Measurements from ENCODE around the gene ADAMTS12. TPM values are rescaled to one million over a fixed set of nuclear protein-coding genes. Genes with fewer than 3 reads are reported as not detected.

The ADAMTS12 gene
- total RNA-seq, 1 donor from 2014 or later = 0.54 TPM

- peaks cover 5% of the 10 kb centered on the region for H3K36me3 Mint-ChIP-seq (ENCODE audit: unreplicated experiment)
- H3K4me1 Mint-ChIP-seq (ENCODE audit: low read depth, unreplicated experiment) = no peaks in the 10 kb centered on the region
- H3K4me3 Mint-ChIP-seq (ENCODE audit: unreplicated experiment) = no peak overlapping the region
- H3K27me3 Mint-ChIP-seq (ENCODE audit: unreplicated experiment) = no peaks in the 10 kb centered on the region
- no peak overlapping the region for H3K27ac Mint-ChIP-seq (ENCODE audit: unreplicated experiment)
- TF ChIP-seq CTCF (IDR thresholded peaks at IDR 0.05; ENCODE audit: partially characterized antibody, unreplicated experiment) = no peak
- H3K9me3 Mint-ChIP-seq (ENCODE audit: unreplicated experiment) = no peaks in the 10 kb centered on the region
- no peak for DNase-seq
Measured at GRCh38 chr5:33639474-33639873, 252.3 kb downstream of the ADAMTS12 start.

GRCh38 chr5:33637011-33637410 is 254.8 kb downstream of the ADAMTS12 start:
- Mint-ChIP-seq H3K27ac (ENCODE audit: unreplicated experiment) (no peak overlapping the region), H3K9me3 (ENCODE audit: unreplicated experiment) (no peaks in the 10 kb centered on the region), H3K36me3 (ENCODE audit: unreplicated experiment) (no peaks in the 10 kb centered on the region), H3K4me3 (ENCODE audit: unreplicated experiment) (no peak overlapping the region), H3K27me3 (ENCODE audit: unreplicated experiment) (no peaks in the 10 kb centered on the region), H3K4me1 (ENCODE audit: low read depth, unreplicated experiment) (no peaks in the 10 kb centered on the region)
- TF ChIP-seq CTCF (IDR thresholded peaks at IDR 0.05; ENCODE audit: partially characterized antibody, unreplicated experiment) = no peak
- no peak for DNase-seq

GRCh38 chr5:33635582-33635981 is 256.2 kb downstream of the ADAMTS12 start:
- no peaks in the 10 kb centered on the region for H3K4me1 Mint-ChIP-seq (ENCODE audit: low read depth, unreplicated experiment)
- H3K4me3 Mint-ChIP-seq (ENCODE audit: unreplicated experiment) = no peak overlapping the region
- TF ChIP-seq CTCF (IDR thresholded peaks at IDR 0.05; ENCODE audit: partially characterized antibody, unreplicated experiment) = no peak
- no peaks in the 10 kb centered on the region for H3K36me3 Mint-ChIP-seq (ENCODE audit: unreplicated experiment)
- no peak for DNase-seq
- H3K27ac Mint-ChIP-seq (ENCODE audit: unreplicated experiment) = no peak overlapping the region
- H3K9me3 Mint-ChIP-seq (ENCODE audit: unreplicated experiment) = no peaks in the 10 kb centered on the region
- H3K27me3 Mint-ChIP-seq (ENCODE audit: unreplicated experiment) = no peaks in the 10 kb centered on the region

- Mint-ChIP-seq H3K36me3 (ENCODE audit: unreplicated experiment) (no peaks in the 10 kb centered on the region), H3K4me1 (ENCODE audit: low read depth, unreplicated experiment) (no peaks in the 10 kb centered on the region), H3K27ac (ENCODE audit: unreplicated experiment) (no peak overlapping the region), H3K27me3 (ENCODE audit: unreplicated experiment) (no peaks in the 10 kb centered on the region), H3K9me3 (ENCODE audit: unreplicated experiment) (no peaks in the 10 kb centered on the region), H3K4me3 (ENCODE audit: unreplicated experiment) (no peak overlapping the region)
- TF ChIP-seq CTCF (IDR thresholded peaks at IDR 0.05; ENCODE audit: partially characterized antibody, unreplicated experiment) = no peak
- no peak for DNase-seq
Measured at GRCh38 chr5:33633699-33634098, 258.1 kb downstream of the ADAMTS12 start.

- no peaks in the 10 kb centered on the region for H3K9me3 Mint-ChIP-seq (ENCODE audit: unreplicated experiment)
- H3K27me3 Mint-ChIP-seq (ENCODE audit: unreplicated experiment) = no peaks in the 10 kb centered on the region
- no peak overlapping the region for H3K4me3 Mint-ChIP-seq (ENCODE audit: unreplicated experiment)
- H3K4me1 Mint-ChIP-seq (ENCODE audit: low read depth, unreplicated experiment) = no peaks in the 10 kb centered on the region
- no peak overlapping the region for H3K27ac Mint-ChIP-seq (ENCODE audit: unreplicated experiment)
- no peak for TF ChIP-seq CTCF (IDR thresholded peaks at IDR 0.05; ENCODE audit: partially characterized antibody, unreplicated experiment)
- no peak for DNase-seq
- H3K36me3 Mint-ChIP-seq (ENCODE audit: unreplicated experiment) = no peaks in the 10 kb centered on the region
Measured at GRCh38 chr5:33631786-33632185, 260.0 kb downstream of the ADAMTS12 start.
